ENCODE measurements around the gene SP5.
"Not testable (repeated sequence)": the region's sequence is repeated elsewhere in the genome, so short reads cannot be mapped to it uniquely, and the experiment has no call there.

Gene SP5

GRCh38 chr2:170711196-170711773 is 3.9 kb upstream of the SP5 start:
- DNase-seq (ENCODE audit: low read depth, low spot score), result no peak

- no peak for DNase-seq (ENCODE audit: low read depth, low spot score)
Measured at GRCh38 chr2:170711774-170712652, 3.1 kb upstream of the SP5 start.

GRCh38 chr2:170712653-170713542 is 2.2 kb upstream of the SP5 start:
- DNase-seq (ENCODE audit: low read depth, low spot score), result no peak

GRCh38 chr2:170713543-170714380 is 1.4 kb upstream of the SP5 start:
- DNase-seq (ENCODE audit: low read depth, low spot score), result no peak

- DNase-seq (ENCODE audit: low read depth, low spot score), result no peak
Measured at GRCh38 chr2:170714381-170715061, 616 bp upstream of the SP5 start.

GRCh38 chr2:170715932-170716777 is 1.0 kb downstream of the SP5 start:
- no peak for DNase-seq (ENCODE audit: low read depth, low spot score)

GRCh38 chr2:170716851-170717598 is 1.9 kb downstream of the SP5 start:
- no peak for DNase-seq (ENCODE audit: low read depth, low spot score)

- DNase-seq (ENCODE audit: low read depth, low spot score), result no peak
Measured at GRCh38 chr2:170717599-170717963, 2.4 kb downstream of the SP5 start.

- no peak for DNase-seq (ENCODE audit: low read depth, low spot score)
Measured at GRCh38 chr2:170717991-170718589, 3.0 kb downstream of the SP5 start.

- no peak for DNase-seq (ENCODE audit: low read depth, low spot score)
Measured at GRCh38 chr2:170719810-170720209, 4.7 kb downstream of the SP5 start.

- no peak for DNase-seq (ENCODE audit: low read depth, low spot score)
Measured at GRCh38 chr2:170721678-170722077, 6.5 kb downstream of the SP5 start.

GRCh38 chr2:170722301-170722700 is 7.2 kb downstream of the SP5 start:
- DNase-seq (ENCODE audit: low read depth, low spot score), result no peak

GRCh38 chr2:170723446-170723958 is 8.4 kb downstream of the SP5 start:
- no peak for DNase-seq (ENCODE audit: low read depth, low spot score)

- no peak for DNase-seq (ENCODE audit: low read depth, low spot score)
Measured at GRCh38 chr2:170733798-170734600, 18.9 kb downstream of the SP5 start.

GRCh38 chr2:170734601-170735000 is 19.5 kb downstream of the SP5 start:
- not testable (repeated sequence) for DNase-seq (ENCODE audit: low read depth, low spot score)

- no peak for DNase-seq (ENCODE audit: low read depth, low spot score)
Measured at GRCh38 chr2:170736628-170737027, 21.5 kb downstream of the SP5 start.

- no peak for DNase-seq (ENCODE audit: low read depth, low spot score)
Measured at GRCh38 chr2:170737406-170737805, 22.3 kb downstream of the SP5 start.

GRCh38 chr2:170737821-170738220 is 22.7 kb downstream of the SP5 start:
- DNase-seq (ENCODE audit: low read depth, low spot score), result no peak
